PC-3 (cell line): ENCODE data around the gene ZNF408.

Experiments
- CTCF ChIP-seq: fragments of 300-600 bp; sonication (generic); conservative IDR thresholded peaks from 2 replicates; pipeline ENCODE4 v1.5.1; 2017; ENCODE audit warnings: antibody characterized with exemption, low read depth, mild to moderate bottlenecking, low read length
- EZH2 ChIP-seq: fragments of 300-600 bp; sonication (generic); IDR thresholded peaks from one replicate; pipeline ENCODE4 v1.6.1; 2017; ENCODE audit warnings: antibody characterized with exemption, mild to moderate bottlenecking, low read length; ENCODE audit not compliant: unreplicated experiment
- EZH2phosphoT487 ChIP-seq: fragments of 300-600 bp; sonication (generic); IDR thresholded peaks from 2 replicates; pipeline ENCODE4 v1.6.1; 2018; ENCODE audit warnings: mild to moderate bottlenecking, antibody characterized with exemption, low read length, borderline replicate concordance

DNA sequence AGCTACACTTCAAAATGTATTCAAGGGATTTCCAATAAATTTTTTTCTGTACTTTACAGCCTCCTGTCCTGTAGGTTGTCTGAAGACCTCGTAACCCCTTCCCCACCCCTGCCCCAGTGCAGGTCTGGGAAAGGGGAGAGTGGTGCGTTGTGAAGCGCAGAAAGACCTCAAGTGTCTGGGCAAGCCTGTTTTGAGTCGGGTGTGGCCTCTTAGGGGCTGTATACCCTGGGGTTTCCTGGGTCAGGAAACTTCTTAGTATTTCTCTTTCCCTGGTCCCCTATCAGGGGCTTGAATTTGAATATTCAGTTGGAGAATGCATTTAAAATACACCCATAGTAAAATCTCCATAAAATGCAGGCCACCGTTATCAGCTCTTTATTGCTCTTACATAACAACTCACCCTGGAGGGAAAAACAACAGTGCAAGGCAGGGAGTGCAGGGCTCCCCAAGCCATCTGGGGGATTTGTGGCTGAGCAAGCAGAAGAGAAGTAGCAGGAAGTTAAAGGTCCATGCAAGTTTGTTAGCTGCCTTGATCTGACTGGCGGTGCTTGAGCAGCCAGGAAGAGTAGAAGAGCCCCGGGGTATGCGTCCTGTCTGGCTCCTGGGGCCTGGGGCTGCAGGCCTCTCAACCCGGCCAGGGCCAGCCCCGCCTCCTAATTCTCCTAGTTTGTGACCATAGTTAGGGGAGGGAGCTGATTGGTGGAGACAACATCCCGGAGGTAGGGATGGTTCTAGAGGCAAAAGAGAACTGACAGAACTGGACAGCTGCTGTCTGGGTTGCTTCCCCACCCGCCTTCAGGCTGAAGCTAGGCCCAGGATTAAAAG, 26.2 kb upstream of the ZNF408 start:
- TF ChIP-seq CTCF (no peak), EZH2phosphoT487 (no peak), EZH2 (no peak)
